ENCODE measurements around the gene FGF3.

Gene FGF3

GRCh38 chr11:69843529-69843921 is 24.3 kb upstream of the FGF3 start:
- no peak for DNase-seq (ENCODE audit: low spot score)

- no peak for DNase-seq (ENCODE audit: low spot score)
Measured at GRCh38 chr11:69842746-69843528, 23.7 kb upstream of the FGF3 start.

GRCh38 chr11:69841859-69842698 is 22.9 kb upstream of the FGF3 start:
- peak; percentile 29 for DNase-seq (ENCODE audit: low spot score)

- DNase-seq (ENCODE audit: low spot score): no peak
Measured at GRCh38 chr11:69841170-69841858, 22.1 kb upstream of the FGF3 start.

- no peak for DNase-seq (ENCODE audit: low spot score)
Measured at GRCh38 chr11:69840371-69841169, 21.4 kb upstream of the FGF3 start.

GRCh38 chr11:69839516-69839915 is 20.3 kb upstream of the FGF3 start:
- no peak for DNase-seq (ENCODE audit: low spot score)

- no peak for DNase-seq (ENCODE audit: low spot score)
Measured at GRCh38 chr11:69837791-69838190, 18.6 kb upstream of the FGF3 start.

- DNase-seq (ENCODE audit: low spot score): no peak
Measured at GRCh38 chr11:69836401-69836800, 17.2 kb upstream of the FGF3 start.

GRCh38 chr11:69834811-69835800 is 15.9 kb upstream of the FGF3 start:
- no peak for DNase-seq (ENCODE audit: low spot score)

GRCh38 chr11:69834251-69834650 is 15.0 kb upstream of the FGF3 start:
- DNase-seq (ENCODE audit: low spot score): no peak

- DNase-seq (ENCODE audit: low spot score): no peak
Measured at GRCh38 chr11:69832561-69833413, 13.6 kb upstream of the FGF3 start.

- DNase-seq (ENCODE audit: low spot score): no peak
Measured at GRCh38 chr11:69831985-69832384, 12.8 kb upstream of the FGF3 start.

GRCh38 chr11:69830086-69830485 is 10.9 kb upstream of the FGF3 start:
- DNase-seq (ENCODE audit: low spot score): no peak

- DNase-seq (ENCODE audit: low spot score): no peak
Measured at GRCh38 chr11:69828971-69829344, 9.7 kb upstream of the FGF3 start.

GRCh38 chr11:69828276-69828970 is 9.2 kb upstream of the FGF3 start:
- DNase-seq (ENCODE audit: low spot score): no peak

GRCh38 chr11:69826773-69827172 is 7.6 kb upstream of the FGF3 start:
- DNase-seq (ENCODE audit: low spot score): no peak

GRCh38 chr11:69825941-69826340 is 6.7 kb upstream of the FGF3 start:
- DNase-seq (ENCODE audit: low spot score): no peak

GRCh38 chr11:69825037-69825834 is 6.0 kb upstream of the FGF3 start:
- DNase-seq (ENCODE audit: low spot score): no peak

Data from activated CD4-positive, alpha-beta T cell treated with anti-CD3 and anti-CD28 coated beads, Interleukin-2, Interleukin-4, amounts not matched to agents 100 ng/mL and 50 ng/mL, durations not matched to agents 16 hours and 8 hours (primary cell).